Sigmoid colon (tissue), 4 donors: Measurements from ENCODE around the gene BDKRB1.

Experiments
- EP300 ChIP-seq, 4 donors: sonication (generic); formaldehyde crosslinking; IDR thresholded peaks; one replicate each; pipeline ENCODE4 v1.6.1; 2017; ENCODE audit warnings: antibody characterized with exemption in 4 of 4
- POLR2A ChIP-seq, 2 donors: fragments of 450-650 bp; IDR thresholded peaks; one replicate each; pipeline ENCODE4 v1.6.1; 2016; ENCODE audit warnings: antibody characterized with exemption in 2 of 2, mild to moderate bottlenecking in 2 of 2, moderate library complexity in 2 of 2
- POLR2AphosphoS5 ChIP-seq, 4 donors: sonication (generic); formaldehyde crosslinking; IDR thresholded peaks; one replicate each; pipeline ENCODE4 v1.6.1; 2017; ENCODE audit warnings: antibody characterized with exemption in 4 of 4
- TF ChIP-seq, protein P1 (sequence below), 4 experiments: fragments of 450-650 bp in 3 of 4; fragments of 200-600 bp in 1 of 4; IDR thresholded peaks; one replicate each; pipeline ENCODE4 v1.5.1; 2016 to 2019; ENCODE audit warnings: antibody characterized with exemption in 4 of 4, mild to moderate bottlenecking in 3 of 4, moderate library complexity in 2 of 4

GRCh38 chr14:96307434-96307833 lies 51.4 kb downstream of the BDKRB1 start:
- TF ChIP-seq POLR2A (IDR thresholded peaks at IDR 0.05) = no peak
- TF ChIP-seq, protein P1, sequence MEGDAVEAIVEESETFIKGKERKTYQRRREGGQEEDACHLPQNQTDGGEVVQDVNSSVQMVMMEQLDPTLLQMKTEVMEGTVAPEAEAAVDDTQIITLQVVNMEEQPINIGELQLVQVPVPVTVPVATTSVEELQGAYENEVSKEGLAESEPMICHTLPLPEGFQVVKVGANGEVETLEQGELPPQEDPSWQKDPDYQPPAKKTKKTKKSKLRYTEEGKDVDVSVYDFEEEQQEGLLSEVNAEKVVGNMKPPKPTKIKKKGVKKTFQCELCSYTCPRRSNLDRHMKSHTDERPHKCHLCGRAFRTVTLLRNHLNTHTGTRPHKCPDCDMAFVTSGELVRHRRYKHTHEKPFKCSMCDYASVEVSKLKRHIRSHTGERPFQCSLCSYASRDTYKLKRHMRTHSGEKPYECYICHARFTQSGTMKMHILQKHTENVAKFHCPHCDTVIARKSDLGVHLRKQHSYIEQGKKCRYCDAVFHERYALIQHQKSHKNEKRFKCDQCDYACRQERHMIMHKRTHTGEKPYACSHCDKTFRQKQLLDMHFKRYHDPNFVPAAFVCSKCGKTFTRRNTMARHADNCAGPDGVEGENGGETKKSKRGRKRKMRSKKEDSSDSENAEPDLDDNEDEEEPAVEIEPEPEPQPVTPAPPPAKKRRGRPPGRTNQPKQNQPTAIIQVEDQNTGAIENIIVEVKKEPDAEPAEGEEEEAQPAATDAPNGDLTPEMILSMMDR (IDR thresholded peaks at IDR 0.05) = no peak
- no peak for TF ChIP-seq EP300 (IDR thresholded peaks at IDR 0.05)
- no peak for TF ChIP-seq POLR2AphosphoS5 (IDR thresholded peaks at IDR 0.05)
